GM19328 (cell line): Measurements from ENCODE around the gene LHX6.

Experiments
- ATAC-seq: cut with Tn5 transposase; IDR thresholded peaks from one replicate; pipeline ENCODE4 v1.9.1; 2021; ENCODE audit warnings: mild to moderate bottlenecking, moderate library complexity; ENCODE audit not compliant: unreplicated experiment

LHX6 gene

GRCh38 chr9:122216798-122217418 is 11.8 kb downstream of the LHX6 start:
- ATAC-seq: no peak

GRCh38 chr9:122216138-122216797 is 12.5 kb downstream of the LHX6 start:
- ATAC-seq: no peak

- no peak for ATAC-seq
Measured at GRCh38 chr9:122215663-122216062, 13.1 kb downstream of the LHX6 start.

GRCh38 chr9:122214507-122214906 is 14.2 kb downstream of the LHX6 start:
- no peak for ATAC-seq

- peak; percentile 46 for ATAC-seq
Measured at GRCh38 chr9:122213589-122214413, 15.0 kb downstream of the LHX6 start.

GRCh38 chr9:122213102-122213588 is 15.6 kb downstream of the LHX6 start:
- no peak for ATAC-seq

GRCh38 chr9:122212473-122213004 is 16.2 kb downstream of the LHX6 start:
- ATAC-seq: no peak

- ATAC-seq: no peak
Measured at GRCh38 chr9:122209451-122209850, 19.3 kb downstream of the LHX6 start.

GRCh38 chr9:122207096-122207495 is 21.7 kb downstream of the LHX6 start:
- no peak for ATAC-seq

- no peak for ATAC-seq
Measured at GRCh38 chr9:122206118-122207046, 22.4 kb downstream of the LHX6 start.

GRCh38 chr9:122205176-122205575 is 23.6 kb downstream of the LHX6 start:
- no peak for ATAC-seq

GRCh38 chr9:122204491-122204890 is 24.3 kb downstream of the LHX6 start:
- no peak for ATAC-seq

GRCh38 chr9:122204055-122204454 is 24.7 kb downstream of the LHX6 start:
- no peak for ATAC-seq

GRCh38 chr9:122202111-122202510 is 26.6 kb downstream of the LHX6 start:
- no peak for ATAC-seq

GRCh38 chr9:122201641-122202040 is 27.1 kb downstream of the LHX6 start:
- no peak for ATAC-seq

GRCh38 chr9:122200960-122201595 is 27.7 kb downstream of the LHX6 start:
- no peak for ATAC-seq

GRCh38 chr9:122197882-122198281 is 30.9 kb downstream of the LHX6 start:
- no peak for ATAC-seq

GRCh38 chr9:122197426-122197825 is 31.3 kb downstream of the LHX6 start:
- ATAC-seq: no peak

GRCh38 chr9:122195875-122196274 is 32.9 kb downstream of the LHX6 start:
- no peak for ATAC-seq

GRCh38 chr9:122193651-122194050 is 35.1 kb downstream of the LHX6 start:
- no peak for ATAC-seq
